ENCODE measurements around the gene MPP3. TPM values are rescaled to one million over a fixed set of nuclear protein-coding genes. Genes with fewer than 3 reads are reported as not detected.
A peak's percentile ranks its signal among the peaks of the same experiment; 100 is the strongest.
"Not testable (repeated sequence)": the region's sequence is repeated elsewhere in the genome, so short reads cannot be mapped to it uniquely, and the experiment has no call there.

Gene MPP3
- total RNA-seq, 2 experiments from 2014 or later, result 0.27 to 0.31 TPM

- Mint-ChIP-seq H3K27me3 (peaks cover 5% of the 10 kb centered on the region), H3K36me3 (ENCODE audit: low read depth) (no peaks in the 10 kb centered on the region), H3K4me3 (no peak overlapping the region), H3K4me1 (ENCODE audit: low read depth) (no peaks in the 10 kb centered on the region), H3K9me3 (no peaks in the 10 kb centered on the region), H3K27ac (no peak overlapping the region)
- TF ChIP-seq CTCF (IDR thresholded peaks at IDR 0.05), result no peak
- ChIA-PET CTCF (no interaction called here), POLR2A (interaction anchor here (0.6 kb wide), 1 partner anchor 237 kb away, joined by 3 read pairs; no protein-coding TSS in a partner anchor)
- DNase-seq (no peak), ATAC-seq (no peak)
- intact Hi-C loops (cut with micrococcal nuclease), result no loop called here
Observed at GRCh38 chr17:43875476-43876147, 42.7 kb upstream of the MPP3 start.

- DNase-seq (no peak), ATAC-seq (no peak)
- Mint-ChIP-seq H3K4me1 (ENCODE audit: low read depth) (no peaks in the 10 kb centered on the region), H3K4me3 (no peak overlapping the region), H3K27ac (no peak overlapping the region), H3K27me3 (peaks cover 8% of the 10 kb centered on the region), H3K36me3 (ENCODE audit: low read depth) (no peaks in the 10 kb centered on the region), H3K9me3 (no peaks in the 10 kb centered on the region)
- intact Hi-C loops (cut with micrococcal nuclease), result no loop called here
- POLR2A ChIA-PET, result no interaction called here
- no peak for TF ChIP-seq CTCF (IDR thresholded peaks at IDR 0.05)
- CTCF ChIA-PET, result no interaction called here
Observed at GRCh38 chr17:43874293-43874692, 41.3 kb upstream of the MPP3 start.

GRCh38 chr17:43873815-43874214 is 40.9 kb upstream of the MPP3 start:
- H3K36me3 Mint-ChIP-seq (ENCODE audit: low read depth), result no peaks in the 10 kb centered on the region
- ChIA-PET POLR2A (no interaction called here), CTCF (no interaction called here)
- H3K27ac Mint-ChIP-seq, result no peak overlapping the region
- no peak for DNase-seq
- TF ChIP-seq CTCF (IDR thresholded peaks at IDR 0.05), result no peak
- intact Hi-C loops (cut with micrococcal nuclease), result no loop called here
- H3K4me1 Mint-ChIP-seq (ENCODE audit: low read depth), result no peaks in the 10 kb centered on the region
- H3K27me3 Mint-ChIP-seq, result peaks cover 8% of the 10 kb centered on the region
- H3K4me3 Mint-ChIP-seq, result no peak overlapping the region
- no peak for ATAC-seq
- H3K9me3 Mint-ChIP-seq, result no peaks in the 10 kb centered on the region

GRCh38 chr17:43873091-43873490 is 40.1 kb upstream of the MPP3 start:
- POLR2A ChIA-PET, result no interaction called here
- no peak for ATAC-seq
- H3K4me1 Mint-ChIP-seq (ENCODE audit: low read depth), result no peaks in the 10 kb centered on the region
- peak; percentile 21 for TF ChIP-seq CTCF (IDR thresholded peaks at IDR 0.05)
- H3K9me3 Mint-ChIP-seq, result no peaks in the 10 kb centered on the region
- H3K27me3 Mint-ChIP-seq, result peaks cover 13% of the 10 kb centered on the region
- no peak overlapping the region for H3K27ac Mint-ChIP-seq
- H3K4me3 Mint-ChIP-seq, result no peak overlapping the region
- no peaks in the 10 kb centered on the region for H3K36me3 Mint-ChIP-seq (ENCODE audit: low read depth)
- intact Hi-C loops (cut with micrococcal nuclease), result no loop called here
- CTCF ChIA-PET, result interaction anchor here (1.0 kb wide), 1 partner anchor 27 kb away, joined by 3 read pairs; the partner anchor contains the start of gene CD300LG
- DNase-seq, result no peak

GRCh38 chr17:43871946-43872690 is 39.2 kb upstream of the MPP3 start:
- no peaks in the 10 kb centered on the region for H3K36me3 Mint-ChIP-seq (ENCODE audit: low read depth)
- no peak for DNase-seq
- no peak overlapping the region for H3K27ac Mint-ChIP-seq
- H3K4me1 Mint-ChIP-seq (ENCODE audit: low read depth), result no peaks in the 10 kb centered on the region
- POLR2A ChIA-PET, result no interaction called here
- no peak for ATAC-seq
- H3K4me3 Mint-ChIP-seq, result no peak overlapping the region
- CTCF ChIA-PET, result interaction anchor here (1.0 kb wide), 1 partner anchor 26 kb away, joined by 3 read pairs; the partner anchor contains the start of gene CD300LG
- H3K27me3 Mint-ChIP-seq, result peaks cover 15% of the 10 kb centered on the region
- intact Hi-C loops (cut with micrococcal nuclease), result no loop called here
- TF ChIP-seq CTCF (IDR thresholded peaks at IDR 0.05), result no peak
- H3K9me3 Mint-ChIP-seq, result no peaks in the 10 kb centered on the region

GRCh38 chr17:43869031-43869430 is 36.1 kb upstream of the MPP3 start:
- ATAC-seq; POLR2A ChIA-PET; H3K4me1 Mint-ChIP-seq (ENCODE audit: low read depth); intact Hi-C loops (cut with micrococcal nuclease); H3K36me3 Mint-ChIP-seq (ENCODE audit: low read depth); H3K9me3 Mint-ChIP-seq; H3K27ac Mint-ChIP-seq; H3K4me3 Mint-ChIP-seq; DNase-seq: not testable (repeated sequence)
- CTCF ChIA-PET, result interaction anchor here (3.2 kb wide), 1 partner anchor 9 kb away, joined by 15 read pairs; no protein-coding TSS in a partner anchor
- peaks cover 15% of the 10 kb centered on the region for H3K27me3 Mint-ChIP-seq
